Loucy (cell line): ENCODE measurements around the gene C10orf67.
"Not testable (repeated sequence)": the region's sequence is repeated elsewhere in the genome, so short reads cannot be mapped to it uniquely, and the experiment has no call there.

Experiments
- H2AFZ ChIP-seq: fragments of 200-600 bp; sonication (generic); 2 replicates; pipeline ENCODE4 v1.6.0; 2016; ENCODE audit warnings: antibody characterized with exemption, mild to moderate bottlenecking, low read length, moderate library complexity
- H3F3A ChIP-seq: fragments of 200-600 bp; 2 replicates; pipeline ENCODE4 v1.6.0; 2016; ENCODE audit warnings: antibody characterized with exemption, low read depth, mild to moderate bottlenecking
- H3K27me3 ChIP-seq: fragments of 200-600 bp; sonication (generic); 2 replicates; pipeline ENCODE4 v1.6.1; 2014; ENCODE audit warnings: low read length, mild to moderate bottlenecking; ENCODE audit not compliant: insufficient read depth, poor library complexity, severe bottlenecking
- H3K36me3 ChIP-seq: fragments of 200-600 bp; sonication (generic); 2 replicates; pipeline ENCODE4 v1.6.1; 2016; ENCODE audit warnings: low read length; ENCODE audit not compliant: insufficient read depth
- H3K4me1 ChIP-seq: fragments of 200-600 bp; sonication (generic); 2 replicates; pipeline ENCODE4 v1.5.1; 2014; ENCODE audit warnings: low read length, mild to moderate bottlenecking; ENCODE audit not compliant: insufficient read depth, poor library complexity, severe bottlenecking
- H3K4me2 ChIP-seq: fragments of 200-600 bp; sonication (generic); 2 replicates; pipeline ENCODE4 v1.6.0; 2014; ENCODE audit warnings: antibody characterized with exemption, low read length, low read depth, mild to moderate bottlenecking; ENCODE audit not compliant: poor library complexity, severe bottlenecking
- H3K4me3 ChIP-seq: fragments of 200-600 bp; sonication (generic); 2 replicates; pipeline ENCODE4 v1.5.1; 2014; ENCODE audit warnings: low read length, mild to moderate bottlenecking, mixed read lengths; ENCODE audit not compliant: poor library complexity, severe bottlenecking
- H3K79me2 ChIP-seq: fragments of 200-600 bp; sonication (generic); 2 replicates; pipeline ENCODE4 v1.6.1; 2014; ENCODE audit warnings: low read length; ENCODE audit not compliant: insufficient read depth
- H3K9ac ChIP-seq: fragments of 200-600 bp; sonication (generic); 2 replicates; pipeline ENCODE4 v1.6.0; 2014; ENCODE audit warnings: mild to moderate bottlenecking, low read depth, low read length, moderate library complexity; ENCODE audit not compliant: poor library complexity, severe bottlenecking
- H3K9me2 ChIP-seq: fragments of 200-600 bp; sonication (generic); replicated peaks from 2 replicates; pipeline ENCODE4 v1.6.1; 2016; ENCODE audit warnings: low read depth, low read length, mixed read lengths
- H3K9me3 ChIP-seq: fragments of 200-600 bp; sonication (generic); 2 replicates; pipeline ENCODE4 v1.6.1; 2014; ENCODE audit warnings: mild to moderate bottlenecking, antibody characterized with exemption, low read length, low read depth; ENCODE audit not compliant: insufficient read depth
- H4K20me1 ChIP-seq: fragments of 200-600 bp; sonication (generic); 2 replicates; pipeline ENCODE4 v1.6.0; 2014; ENCODE audit warnings: antibody characterized with exemption, low read length, mild to moderate bottlenecking; ENCODE audit not compliant: insufficient read depth, poor library complexity, severe bottlenecking
- EZH2phosphoT487 ChIP-seq: fragments of 200-600 bp; IDR thresholded peaks from 2 replicates; pipeline ENCODE4 v1.6.1; 2018; ENCODE audit warnings: antibody characterized with exemption, mild to moderate bottlenecking, moderate library complexity, borderline replicate concordance
- TF ChIP-seq, protein P1 (sequence below): fragments of 200-600 bp; sonication (generic); conservative IDR thresholded peaks from 2 replicates; pipeline ENCODE4 v1.5.1; 2014; ENCODE audit warnings: mild to moderate bottlenecking, antibody characterized with exemption, low read length

Gene C10orf67

DNA sequence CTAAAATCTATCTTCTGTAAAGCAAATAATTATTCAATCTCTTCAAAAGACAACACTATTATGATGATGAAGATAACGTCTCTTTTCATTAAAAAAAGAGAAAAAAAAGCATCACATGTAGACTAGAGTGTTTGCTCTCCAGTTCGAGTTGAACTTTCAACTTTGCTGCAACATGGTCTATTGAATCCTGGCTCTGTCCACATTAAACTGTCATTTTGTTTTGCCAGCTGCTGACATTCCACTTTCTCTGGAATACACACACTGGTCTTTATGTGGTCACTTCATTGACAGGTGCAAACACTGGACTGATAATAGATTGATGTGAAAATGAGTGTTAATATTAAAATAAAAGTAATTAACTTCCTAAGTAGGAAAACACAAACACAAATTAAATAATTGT is 90.8 kb downstream of the C10orf67 start:
- Histone ChIP-seq H3K27me3 (no peaks in the 10 kb centered on the region), H3K79me2 (no peaks in the 10 kb centered on the region), H3K9ac (no peak overlapping the region), H3K36me3 (no peaks in the 10 kb centered on the region), H3K4me1 (no peaks in the 10 kb centered on the region), H3K4me2 (no peak overlapping the region), H4K20me1 (no peaks in the 10 kb centered on the region), H2AFZ (no peak overlapping the region), H3K4me3 (no peak overlapping the region), H3K9me3 (no peaks in the 10 kb centered on the region), H3K9me2 (no peaks in the 10 kb centered on the region), H3F3A (no peaks in the 10 kb centered on the region)
- TF ChIP-seq EZH2phosphoT487: no peak
- TF ChIP-seq, protein P1, sequence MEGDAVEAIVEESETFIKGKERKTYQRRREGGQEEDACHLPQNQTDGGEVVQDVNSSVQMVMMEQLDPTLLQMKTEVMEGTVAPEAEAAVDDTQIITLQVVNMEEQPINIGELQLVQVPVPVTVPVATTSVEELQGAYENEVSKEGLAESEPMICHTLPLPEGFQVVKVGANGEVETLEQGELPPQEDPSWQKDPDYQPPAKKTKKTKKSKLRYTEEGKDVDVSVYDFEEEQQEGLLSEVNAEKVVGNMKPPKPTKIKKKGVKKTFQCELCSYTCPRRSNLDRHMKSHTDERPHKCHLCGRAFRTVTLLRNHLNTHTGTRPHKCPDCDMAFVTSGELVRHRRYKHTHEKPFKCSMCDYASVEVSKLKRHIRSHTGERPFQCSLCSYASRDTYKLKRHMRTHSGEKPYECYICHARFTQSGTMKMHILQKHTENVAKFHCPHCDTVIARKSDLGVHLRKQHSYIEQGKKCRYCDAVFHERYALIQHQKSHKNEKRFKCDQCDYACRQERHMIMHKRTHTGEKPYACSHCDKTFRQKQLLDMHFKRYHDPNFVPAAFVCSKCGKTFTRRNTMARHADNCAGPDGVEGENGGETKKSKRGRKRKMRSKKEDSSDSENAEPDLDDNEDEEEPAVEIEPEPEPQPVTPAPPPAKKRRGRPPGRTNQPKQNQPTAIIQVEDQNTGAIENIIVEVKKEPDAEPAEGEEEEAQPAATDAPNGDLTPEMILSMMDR: no peak

DNA sequence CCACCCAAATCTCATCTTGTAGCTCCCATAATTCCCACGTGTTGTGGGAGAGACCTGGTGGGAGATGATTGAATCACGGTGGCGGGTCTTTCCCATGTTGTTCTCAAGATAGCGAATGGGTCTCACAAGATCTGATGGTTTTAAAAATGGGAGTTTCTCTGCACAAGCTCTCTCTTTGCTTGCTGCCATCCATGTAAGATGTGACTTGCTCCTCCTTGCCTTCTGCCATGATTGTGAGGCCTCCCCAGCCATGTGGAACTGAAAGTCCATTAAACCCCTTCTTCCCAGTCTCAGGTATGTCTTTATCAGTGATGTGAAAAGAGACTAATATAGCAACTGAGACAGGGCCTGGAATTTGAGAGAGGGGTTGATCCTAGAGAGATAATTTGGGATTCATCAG is 91.7 kb downstream of the C10orf67 start:
- H3K27me3 ChIP-seq, H3K4me2 ChIP-seq, H3K79me2 ChIP-seq, H3K9me3 ChIP-seq, H3K36me3 ChIP-seq, H2AFZ ChIP-seq, H3K4me3 ChIP-seq, H3K9me2 ChIP-seq, H3F3A ChIP-seq, H3K4me1 ChIP-seq, H4K20me1 ChIP-seq, H3K9ac ChIP-seq: not testable (repeated sequence)

DNA sequence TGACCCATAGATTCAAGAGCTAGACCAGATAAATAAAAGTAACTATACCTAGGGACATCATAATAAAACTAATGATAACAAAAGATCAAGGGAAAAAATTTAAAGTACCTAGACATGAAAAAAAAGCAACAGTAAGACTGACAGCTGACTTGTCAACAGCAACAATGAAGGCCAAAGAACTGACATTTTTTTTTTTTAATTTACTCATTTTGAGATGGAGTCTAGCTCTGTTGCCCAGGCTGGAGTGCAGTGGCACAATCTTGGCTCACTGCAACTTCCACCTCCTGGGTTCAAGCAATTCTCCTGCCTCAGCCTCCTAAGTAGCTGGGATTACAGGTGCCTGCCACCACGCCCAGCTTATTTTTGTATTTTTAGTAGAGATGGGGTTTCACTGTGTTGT is 102.8 kb downstream of the C10orf67 start:
- H3K9me3 ChIP-seq, H2AFZ ChIP-seq, H3K4me1 ChIP-seq, H3K9me2 ChIP-seq, H3K4me2 ChIP-seq, H3F3A ChIP-seq, H3K9ac ChIP-seq, H3K4me3 ChIP-seq, H4K20me1 ChIP-seq, H3K36me3 ChIP-seq, H3K27me3 ChIP-seq, H3K79me2 ChIP-seq: not testable (repeated sequence)

DNA sequence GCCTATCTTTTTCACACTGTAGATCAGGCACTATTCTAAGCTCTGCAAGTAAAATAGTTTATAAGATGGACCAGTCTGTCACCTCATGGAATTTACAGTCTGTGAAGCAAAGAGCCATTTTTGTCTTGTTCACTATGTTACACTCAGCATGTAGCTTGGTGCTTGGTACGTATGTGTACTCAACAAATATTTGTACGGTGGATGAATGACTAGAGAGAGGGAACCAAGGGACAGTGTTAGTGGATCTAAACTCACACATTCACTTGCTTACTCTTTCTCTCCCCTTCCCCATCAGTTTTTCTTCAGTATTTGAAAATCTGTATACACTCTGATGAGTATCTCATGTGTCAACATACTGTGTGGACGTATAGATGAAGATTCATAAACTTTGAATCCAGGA is 106.6 kb downstream of the C10orf67 start:
- no peaks in the 10 kb centered on the region for H4K20me1 ChIP-seq
- H3K9ac ChIP-seq: no peak overlapping the region
- H3K4me3 ChIP-seq: no peak overlapping the region
- no peaks in the 10 kb centered on the region for H3K36me3 ChIP-seq
- no peak for TF ChIP-seq EZH2phosphoT487
- TF ChIP-seq, protein P1: no peak
- no peak overlapping the region for H3K4me2 ChIP-seq
- H3K27me3 ChIP-seq: no peaks in the 10 kb centered on the region
- H3F3A ChIP-seq: no peaks in the 10 kb centered on the region
- H3K4me1 ChIP-seq: no peaks in the 10 kb centered on the region
- no peaks in the 10 kb centered on the region for H3K79me2 ChIP-seq
- no peak overlapping the region for H2AFZ ChIP-seq
- no peaks in the 10 kb centered on the region for H3K9me2 ChIP-seq
- no peaks in the 10 kb centered on the region for H3K9me3 ChIP-seq
